Measurements from ENCODE around the gene RUNX2. TPM values are rescaled to one million over a fixed set of nuclear protein-coding genes. Genes with fewer than 3 reads are reported as not detected.
A peak's percentile ranks its signal among the peaks of the same experiment; 100 is the strongest.

RUNX2 gene
- total and polyA plus RNA-seq, 9 of the 15 experiments (the other 6 are each of a cell fraction or from before 2014, with no cell fraction given) = 0.29 to 1.00 (median 0.43) TPM

- TF ChIP-seq CREB3L1 (IDR thresholded peaks at IDR 0.05; ENCODE audit: borderline replicate concordance, low read depth) (no peak), ZNF785 (CRISPR knock-in tag; IDR thresholded peaks at IDR 0.05) (no peak), PTRF (tag; IDR thresholded peaks at IDR 0.05) (no peak), ATF3 (IDR thresholded peaks at IDR 0.05) (peak; percentile 68; the same call in 1 of the 2 replicates), ATF3 (CRISPR knock-in tag; conservative IDR thresholded peaks at IDR 0.05) (no peak), POLR2B (IDR thresholded peaks at IDR 0.05; ENCODE audit: low read depth, partially characterized antibody) (no peak), CREM (IDR thresholded peaks at IDR 0.05; ENCODE audit: low read depth) (no peak), RAD21 (CRISPR knock-in tag; conservative IDR thresholded peaks at IDR 0.05 in 1 of 2, IDR thresholded peaks at IDR 0.05 in 1 of 2) (no peak), CREB1 (IDR thresholded peaks at IDR 0.05) (no peak), CREB1 (CRISPR knock-in tag; IDR thresholded peaks at IDR 0.05) (no peak), THRB (CRISPR knock-in tag; conservative IDR thresholded peaks at IDR 0.05) (no peak), MEIS2 (IDR thresholded peaks at IDR 0.05; ENCODE audit: partially characterized antibody) (peak; percentile 18), FOSL1 (tag; conservative IDR thresholded peaks at IDR 0.05) (peak; percentile 94), JUN (IDR thresholded peaks at IDR 0.05; ENCODE audit: borderline replicate concordance, low read depth, low read length) (peak; percentile 79), JUN (CRISPR knock-in tag; IDR thresholded peaks at IDR 0.05; ENCODE audit: borderline replicate concordance) (no peak), ESRRB (CRISPR knock-in tag; IDR thresholded peaks at IDR 0.05; ENCODE audit: borderline replicate concordance) (no peak), MCM5 (IDR thresholded peaks at IDR 0.05; ENCODE audit: low read depth) (no peak)
Observed at GRCh38 chr6:45478240-45478639, 150.1 kb downstream of the RUNX2 start (continued).

Data from K562 (cell line).